Adipocyte (in vitro differentiated cells): ENCODE measurements around the gene NUTM2B.
"Not testable (repeated sequence)": the region's sequence is repeated elsewhere in the genome, so short reads cannot be mapped to it uniquely, and the experiment has no call there.

Experiments
- DNase-seq: peaks from one replicate; pipeline ENCODE4 v3.0.0-alpha.2; 2015; ENCODE audit warnings: low read depth
- H3K27me3 ChIP-seq: replicated peaks from 2 replicates; pipeline ENCODE4 v1.7.0; 2013; ENCODE audit warnings: mild to moderate bottlenecking, low read length, moderate library complexity; ENCODE audit not compliant: control insufficient read depth, insufficient read depth
- H3K36me3 ChIP-seq: 2 replicates; pipeline ENCODE4 v1.7.0; 2013; ENCODE audit warnings: low read length, mild to moderate bottlenecking, moderate library complexity; ENCODE audit not compliant: control insufficient read depth, insufficient read depth, severe bottlenecking
- H3K4me1 ChIP-seq: 2 replicates; pipeline ENCODE4 v1.7.0; 2013; ENCODE audit warnings: mild to moderate bottlenecking, low read length, moderate library complexity; ENCODE audit not compliant: control insufficient read depth, insufficient read depth
- H3K4me3 ChIP-seq: 2 replicates; pipeline ENCODE4 v1.7.0; 2013; ENCODE audit warnings: mild to moderate bottlenecking, low read length, moderate library complexity
- H3K9ac ChIP-seq: 2 replicates; pipeline ENCODE4 v1.7.0; 2013; ENCODE audit warnings: mild to moderate bottlenecking, low read length, moderate library complexity
- H3K9me3 ChIP-seq: 2 replicates; pipeline ENCODE4 v1.7.0; 2013; ENCODE audit warnings: mild to moderate bottlenecking, low read length, moderate library complexity; ENCODE audit not compliant: control insufficient read depth

NUTM2B gene

DNA sequence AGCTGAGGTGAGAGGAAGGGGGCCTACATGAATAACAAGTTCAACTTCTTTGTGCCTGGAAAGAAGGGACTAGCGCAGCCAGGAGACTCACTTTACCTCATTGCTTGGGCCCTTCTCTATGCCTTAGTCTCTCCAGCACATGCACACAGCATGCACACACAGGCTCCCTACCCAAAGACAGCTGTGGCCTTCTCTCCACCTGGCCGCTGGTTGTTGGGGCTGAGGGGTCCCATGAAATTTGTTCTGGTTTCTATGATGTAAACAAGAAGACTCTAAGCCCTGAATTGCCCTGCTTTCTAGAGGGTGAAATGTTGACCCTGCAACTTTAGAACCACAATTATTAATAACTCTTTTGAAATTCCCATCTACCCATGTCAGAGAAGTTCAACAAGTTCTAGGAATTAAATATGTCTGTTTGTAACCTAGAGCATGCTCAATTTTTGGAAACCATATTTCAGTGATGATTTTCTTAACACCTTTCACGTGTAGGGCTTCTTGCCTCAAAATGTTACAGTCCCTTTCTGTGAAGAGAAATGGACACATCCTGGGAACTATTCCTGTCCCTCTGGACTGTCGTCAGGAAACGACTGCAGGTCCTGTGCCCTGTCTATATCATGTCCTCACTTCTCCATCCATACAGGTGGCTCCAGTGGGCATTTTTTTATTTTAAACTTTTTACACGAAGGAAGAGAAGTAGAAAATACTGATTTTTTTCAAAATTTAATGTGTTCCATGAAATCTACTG lies 15.4 kb upstream of the NUTM2B start:
- not testable (repeated sequence) for H3K4me3 ChIP-seq, DNase-seq, H3K36me3 ChIP-seq, H3K9ac ChIP-seq, H3K9me3 ChIP-seq, H3K27me3 ChIP-seq, H3K4me1 ChIP-seq

- not testable (repeated sequence) for H3K9ac ChIP-seq, H3K4me1 ChIP-seq, H3K9me3 ChIP-seq, DNase-seq, H3K27me3 ChIP-seq, H3K36me3 ChIP-seq, H3K4me3 ChIP-seq
Measured at GRCh38 chr10:79688798-79689197, 14.2 kb upstream of the NUTM2B start.

- not testable (repeated sequence) for H3K9me3 ChIP-seq, H3K36me3 ChIP-seq, H3K9ac ChIP-seq, H3K27me3 ChIP-seq, H3K4me1 ChIP-seq, DNase-seq, H3K4me3 ChIP-seq
Measured at GRCh38 chr10:79696596-79696995, 6.4 kb upstream of the NUTM2B start.

GRCh38 chr10:79697141-79697540 lies 5.9 kb upstream of the NUTM2B start:
- not testable (repeated sequence) for H3K4me1 ChIP-seq, DNase-seq, H3K27me3 ChIP-seq, H3K9me3 ChIP-seq, H3K36me3 ChIP-seq, H3K4me3 ChIP-seq, H3K9ac ChIP-seq

DNA sequence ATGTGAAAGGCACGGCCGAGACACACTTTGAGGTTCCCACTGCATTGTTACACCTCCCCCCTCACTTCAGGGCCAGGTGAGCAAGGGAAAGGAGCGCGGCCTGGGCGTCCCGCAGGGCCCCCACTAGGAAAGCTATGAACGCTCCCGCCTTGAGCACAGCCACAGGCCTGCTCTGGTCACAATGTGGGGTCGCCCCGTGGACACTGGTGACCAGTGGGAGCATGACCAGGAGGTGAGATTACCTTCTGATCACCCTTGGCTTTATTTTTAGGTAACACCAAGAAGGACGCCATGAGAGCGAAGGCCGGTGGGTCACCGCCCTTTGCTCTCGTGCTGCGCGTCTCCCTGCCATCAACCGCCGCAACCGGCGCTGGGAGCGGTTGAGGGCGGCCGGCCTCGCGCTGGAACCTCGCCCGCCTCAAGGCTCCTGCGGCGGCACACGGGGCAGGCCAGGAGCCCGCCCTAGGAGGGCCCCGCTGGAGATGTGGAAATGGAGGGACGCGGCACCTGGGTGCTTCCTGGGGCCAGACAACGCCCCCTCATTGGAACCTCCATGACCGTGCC lies 2.6 kb upstream of the NUTM2B start:
- not testable (repeated sequence) for H3K27me3 ChIP-seq, H3K4me1 ChIP-seq, DNase-seq, H3K9ac ChIP-seq, H3K4me3 ChIP-seq, H3K36me3 ChIP-seq, H3K9me3 ChIP-seq

GRCh38 chr10:79707017-79707416 lies 4.0 kb downstream of the NUTM2B start:
- not testable (repeated sequence) for H3K36me3 ChIP-seq, H3K9ac ChIP-seq, H3K9me3 ChIP-seq, H3K4me3 ChIP-seq, H3K4me1 ChIP-seq, DNase-seq, H3K27me3 ChIP-seq

DNA sequence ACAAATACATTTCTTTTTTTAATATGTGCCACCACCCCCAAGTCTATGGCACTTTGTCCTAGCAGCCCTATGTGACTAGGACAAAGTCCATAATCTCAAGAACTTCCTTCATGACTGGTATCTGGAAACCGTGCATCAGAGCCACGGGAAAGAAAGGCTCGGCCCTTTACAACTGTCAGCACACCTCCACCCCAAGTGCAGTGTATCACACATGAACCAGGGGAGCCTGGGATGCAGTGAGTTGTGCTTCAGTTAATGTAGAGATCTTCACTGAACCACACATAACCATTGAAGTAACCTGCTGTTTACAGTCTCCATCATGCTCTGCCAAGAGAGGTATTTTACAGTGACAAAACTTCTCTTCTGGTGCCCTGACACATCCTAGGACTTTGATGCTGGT lies 11.9 kb downstream of the NUTM2B start:
- H3K9me3 ChIP-seq, H3K4me3 ChIP-seq, H3K27me3 ChIP-seq, H3K36me3 ChIP-seq, H3K4me1 ChIP-seq, DNase-seq, H3K9ac ChIP-seq: not testable (repeated sequence)

- not testable (repeated sequence) for H3K36me3 ChIP-seq, H3K4me1 ChIP-seq, H3K4me3 ChIP-seq, H3K27me3 ChIP-seq, H3K9me3 ChIP-seq, DNase-seq, H3K9ac ChIP-seq
Measured at GRCh38 chr10:79716917-79717579, 14.0 kb downstream of the NUTM2B start.

- DNase-seq, H3K4me3 ChIP-seq, H3K27me3 ChIP-seq, H3K9me3 ChIP-seq, H3K36me3 ChIP-seq, H3K4me1 ChIP-seq, H3K9ac ChIP-seq: not testable (repeated sequence)
Measured at GRCh38 chr10:79720000-79720399, 17.0 kb downstream of the NUTM2B start.

GRCh38 chr10:79726620-79727019 lies 23.6 kb downstream of the NUTM2B start:
- H3K27me3 ChIP-seq, H3K9me3 ChIP-seq, H3K4me1 ChIP-seq, DNase-seq, H3K4me3 ChIP-seq, H3K9ac ChIP-seq, H3K36me3 ChIP-seq: not testable (repeated sequence)

GRCh38 chr10:79744844-79745243 lies 41.8 kb downstream of the NUTM2B start:
- not testable (repeated sequence) for H3K9me3 ChIP-seq, H3K9ac ChIP-seq, DNase-seq, H3K4me3 ChIP-seq, H3K36me3 ChIP-seq, H3K27me3 ChIP-seq, H3K4me1 ChIP-seq
